Right lobe of liver (tissue), 4 donors: Measurements from ENCODE around the gene ALDH1A1.

Experiments
- POLR2A ChIP-seq: fragments of 450-650 bp; IDR thresholded peaks from one replicate; pipeline ENCODE4 v1.6.1; 2017; ENCODE audit warnings: antibody characterized with exemption, mild to moderate bottlenecking
- TF ChIP-seq, protein P1 (sequence below), 4 donors: fragments of 200-600 bp in 3 of 4; fragments of 450-650 bp in 1 of 4; IDR thresholded peaks; one replicate each; pipeline versions ENCODE4 v1.5.1 to v1.8.0; 2016 to 2022; ENCODE audit warnings: antibody characterized with exemption in 4 of 4, mild to moderate bottlenecking in 2 of 4
- donor health status: DM: no; HTN: no; CAD: no.
- donor health status: DM: no; HTN: no; CAD: no.
- donor health status: DM: no; HTN: yes; CAD: no.

DNA sequence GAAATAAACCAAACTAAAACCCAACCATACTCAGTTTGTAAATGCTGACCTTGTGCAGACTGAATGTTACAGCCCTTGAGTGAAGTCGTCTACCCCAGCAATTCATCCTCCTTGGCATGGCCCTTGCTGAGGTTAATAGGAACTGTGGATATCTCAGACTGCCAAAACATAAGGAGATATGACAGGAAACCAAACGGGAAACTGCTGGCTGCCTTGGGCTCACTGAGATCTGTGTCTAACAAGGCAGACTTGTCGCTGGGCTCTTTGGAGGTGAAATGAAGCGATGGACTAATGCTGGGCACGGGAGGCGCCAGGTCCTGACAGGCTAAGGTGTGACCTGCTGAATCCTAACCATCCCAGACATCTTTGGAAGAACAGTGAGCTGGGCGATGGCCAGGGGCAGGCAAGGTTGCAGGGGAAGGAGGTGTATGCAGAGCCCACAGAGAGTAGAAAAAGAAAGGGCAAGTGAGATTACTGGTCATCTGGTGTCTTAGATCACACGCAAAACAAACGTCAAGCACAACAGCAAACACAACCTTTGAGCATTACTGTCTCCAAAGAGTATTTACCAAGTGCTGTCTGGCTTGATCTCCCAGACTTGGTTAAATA, 44.6 kb upstream of the ALDH1A1 start:
- TF ChIP-seq, protein P1, sequence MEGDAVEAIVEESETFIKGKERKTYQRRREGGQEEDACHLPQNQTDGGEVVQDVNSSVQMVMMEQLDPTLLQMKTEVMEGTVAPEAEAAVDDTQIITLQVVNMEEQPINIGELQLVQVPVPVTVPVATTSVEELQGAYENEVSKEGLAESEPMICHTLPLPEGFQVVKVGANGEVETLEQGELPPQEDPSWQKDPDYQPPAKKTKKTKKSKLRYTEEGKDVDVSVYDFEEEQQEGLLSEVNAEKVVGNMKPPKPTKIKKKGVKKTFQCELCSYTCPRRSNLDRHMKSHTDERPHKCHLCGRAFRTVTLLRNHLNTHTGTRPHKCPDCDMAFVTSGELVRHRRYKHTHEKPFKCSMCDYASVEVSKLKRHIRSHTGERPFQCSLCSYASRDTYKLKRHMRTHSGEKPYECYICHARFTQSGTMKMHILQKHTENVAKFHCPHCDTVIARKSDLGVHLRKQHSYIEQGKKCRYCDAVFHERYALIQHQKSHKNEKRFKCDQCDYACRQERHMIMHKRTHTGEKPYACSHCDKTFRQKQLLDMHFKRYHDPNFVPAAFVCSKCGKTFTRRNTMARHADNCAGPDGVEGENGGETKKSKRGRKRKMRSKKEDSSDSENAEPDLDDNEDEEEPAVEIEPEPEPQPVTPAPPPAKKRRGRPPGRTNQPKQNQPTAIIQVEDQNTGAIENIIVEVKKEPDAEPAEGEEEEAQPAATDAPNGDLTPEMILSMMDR (IDR thresholded peaks at IDR 0.05): no peak
- no peak for TF ChIP-seq POLR2A
